Activated T-cell treated with anti-CD3 and anti-CD28 coated beads, Interleukin-2, amount 50 U/mL, for 4 hours (primary cell): ENCODE results near the gene CLHC1. TPM values are rescaled to one million over a fixed set of nuclear protein-coding genes. Genes with fewer than 3 reads are reported as not detected.
A peak's percentile ranks its signal among the peaks of the same experiment; 100 is the strongest.
"Not testable (repeated sequence)": the region's sequence is repeated elsewhere in the genome, so short reads cannot be mapped to it uniquely, and the experiment has no call there.

Experiments used
- ATAC-seq, 2 donors: fragments of 200-7000 bp; cut with Tn5 transposase; one replicate each; pipeline ENCODE4 v1.10.0; 2021
- DNase-seq: peaks from one replicate; pipeline ENCODE4 v3.0.0-alpha.2; 2020
- H3K27me3 Mint-ChIP-seq: one replicate; pipeline ENCODE4 v1.8.0; 2021; ENCODE audit warnings: low read depth, mixed read lengths
- H3K36me3 Mint-ChIP-seq: one replicate; pipeline ENCODE4 v1.8.0; 2022; ENCODE audit warnings: mixed read lengths; ENCODE audit not compliant: insufficient read depth
- H3K4me1 Mint-ChIP-seq: one replicate; pipeline ENCODE4 v1.8.0; 2021; ENCODE audit warnings: low read depth, mixed read lengths
- H3K4me3 Mint-ChIP-seq: one replicate; pipeline ENCODE4 v1.8.0; 2021; ENCODE audit warnings: mild to moderate bottlenecking, moderate library complexity, mixed read lengths
- H3K9me3 Mint-ChIP-seq: one replicate; pipeline ENCODE4 v1.8.0; 2021; ENCODE audit warnings: mixed read lengths
- total RNA-seq, 3 donors: library from RNA; stranded (reverse); gene quantifications; one replicate each; pipeline ENCODE4 v1.2.1, GENCODE V29; 2021

CLHC1 gene
- total RNA-seq, 3 donors from 2014 or later, result 2.8 to 4.3 (median 3.6) TPM

DNA sequence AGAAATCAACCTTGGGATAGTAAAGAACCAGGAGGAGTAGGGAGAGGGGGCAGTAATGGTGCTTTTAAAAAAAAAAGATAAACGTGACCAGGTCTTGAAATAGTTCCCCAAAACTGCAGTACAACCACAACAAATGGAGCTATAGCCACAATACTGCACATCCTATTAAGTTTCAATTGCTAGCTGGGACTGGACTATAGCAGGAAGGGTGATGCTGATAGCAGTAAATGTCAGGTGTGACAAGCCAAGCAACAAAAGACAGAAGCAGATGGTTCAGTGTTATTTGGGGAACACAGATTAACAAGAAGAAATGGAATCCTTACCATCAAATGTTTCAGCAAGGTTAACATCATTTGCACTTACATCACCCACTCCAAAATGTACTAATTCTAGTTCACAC lies 10.5 kb upstream of the CLHC1 start:
- Mint-ChIP-seq H3K27me3 (no peaks in the 10 kb centered on the region), H3K9me3 (no peaks in the 10 kb centered on the region), H3K36me3 (peaks cover 18% of the 10 kb centered on the region), H3K4me3 (no peak overlapping the region), H3K4me1 (peaks cover 1% of the 10 kb centered on the region)
- DNase-seq (no peak), ATAC-seq (no peak)

DNA sequence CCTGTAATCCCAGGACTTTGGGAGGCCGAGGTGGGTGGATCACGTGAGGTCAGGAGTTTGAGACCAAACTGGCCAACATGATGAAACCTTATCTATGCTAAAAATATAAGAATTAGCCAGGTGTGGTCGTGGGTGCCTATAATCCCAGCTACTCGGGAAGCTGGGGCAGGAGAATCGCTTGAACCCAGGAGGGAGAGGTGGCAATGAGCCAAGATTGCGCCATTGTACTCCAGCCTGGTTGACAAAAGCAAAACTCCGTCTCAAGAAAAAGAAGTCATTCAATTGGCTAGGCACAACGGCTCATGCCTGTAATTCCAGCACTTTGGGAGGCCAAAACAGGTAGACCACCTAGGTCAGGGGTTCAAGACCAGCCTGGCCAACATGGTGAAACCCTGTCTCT lies 9.5 kb upstream of the CLHC1 start:
- H3K36me3 Mint-ChIP-seq, result peaks cover 20% of the 10 kb centered on the region
- not testable (repeated sequence) for H3K27me3 Mint-ChIP-seq, ATAC-seq

DNA sequence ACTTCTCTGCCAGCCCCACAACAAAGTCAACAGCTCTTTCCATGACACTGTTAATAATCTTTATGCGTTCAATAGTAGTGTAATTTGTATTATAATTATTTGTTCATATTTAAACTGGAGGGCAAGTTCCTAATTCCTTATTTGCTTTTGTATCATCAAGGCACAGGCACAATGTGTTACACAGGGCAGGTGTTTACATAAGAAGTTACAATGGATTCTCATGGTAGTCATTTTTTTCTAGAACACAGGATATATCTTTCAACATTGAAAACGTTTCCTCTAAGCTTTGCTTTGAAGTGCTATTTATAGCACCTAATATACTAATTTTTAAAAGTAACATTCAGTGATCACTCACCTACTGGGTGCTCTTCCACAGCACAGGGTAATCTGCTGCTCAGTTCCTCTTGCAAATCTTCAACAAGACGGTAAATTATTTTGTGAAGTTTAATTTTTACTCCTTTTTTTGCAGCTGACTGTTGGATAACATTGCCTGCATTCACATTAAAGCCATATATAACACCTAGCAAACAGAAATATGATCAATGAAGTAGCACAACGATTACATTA lies 7.6 kb upstream of the CLHC1 start:
- ATAC-seq (no peak), DNase-seq (no peak)
- Mint-ChIP-seq H3K36me3 (peaks cover 27% of the 10 kb centered on the region), H3K9me3 (no peaks in the 10 kb centered on the region), H3K4me3 (no peak overlapping the region), H3K4me1 (peaks cover 13% of the 10 kb centered on the region), H3K27me3 (no peaks in the 10 kb centered on the region)

More for the DNA sequence above, 9.5 kb upstream of the CLHC1 start:
- not testable (repeated sequence) for H3K9me3 Mint-ChIP-seq, H3K4me3 Mint-ChIP-seq, DNase-seq, H3K4me1 Mint-ChIP-seq

DNA sequence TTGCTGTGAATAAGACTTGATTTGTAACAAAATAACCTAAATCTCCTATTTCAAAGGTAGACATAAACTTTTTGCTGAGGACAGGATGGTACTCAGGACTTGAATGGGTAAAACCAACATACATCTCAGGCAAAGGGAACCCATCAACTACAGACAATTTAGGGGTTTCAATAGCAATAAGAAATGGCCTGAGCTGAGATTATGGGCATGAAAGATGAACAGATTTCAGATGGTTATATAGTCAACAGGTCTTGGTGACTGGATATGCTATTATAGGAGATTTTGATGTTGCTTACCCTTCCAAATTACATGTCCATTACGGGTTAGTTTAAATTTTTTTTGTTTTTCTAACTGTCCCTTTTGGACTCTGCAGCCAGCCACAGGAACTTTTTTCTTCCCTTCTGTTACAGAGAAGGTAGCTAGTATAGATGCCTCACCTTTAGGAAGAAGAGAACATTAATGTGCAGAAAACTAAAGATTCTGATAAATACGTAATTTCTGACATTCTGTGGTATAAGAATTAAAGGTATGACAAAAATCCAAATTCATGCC lies 5.0 kb upstream of the CLHC1 start:
- Mint-ChIP-seq H3K9me3 (no peaks in the 10 kb centered on the region), H3K36me3 (peaks cover 35% of the 10 kb centered on the region), H3K4me3 (no peak overlapping the region), H3K4me1 (peaks cover 27% of the 10 kb centered on the region), H3K27me3 (no peaks in the 10 kb centered on the region)
- ATAC-seq (no peak), DNase-seq (no peak)

DNA sequence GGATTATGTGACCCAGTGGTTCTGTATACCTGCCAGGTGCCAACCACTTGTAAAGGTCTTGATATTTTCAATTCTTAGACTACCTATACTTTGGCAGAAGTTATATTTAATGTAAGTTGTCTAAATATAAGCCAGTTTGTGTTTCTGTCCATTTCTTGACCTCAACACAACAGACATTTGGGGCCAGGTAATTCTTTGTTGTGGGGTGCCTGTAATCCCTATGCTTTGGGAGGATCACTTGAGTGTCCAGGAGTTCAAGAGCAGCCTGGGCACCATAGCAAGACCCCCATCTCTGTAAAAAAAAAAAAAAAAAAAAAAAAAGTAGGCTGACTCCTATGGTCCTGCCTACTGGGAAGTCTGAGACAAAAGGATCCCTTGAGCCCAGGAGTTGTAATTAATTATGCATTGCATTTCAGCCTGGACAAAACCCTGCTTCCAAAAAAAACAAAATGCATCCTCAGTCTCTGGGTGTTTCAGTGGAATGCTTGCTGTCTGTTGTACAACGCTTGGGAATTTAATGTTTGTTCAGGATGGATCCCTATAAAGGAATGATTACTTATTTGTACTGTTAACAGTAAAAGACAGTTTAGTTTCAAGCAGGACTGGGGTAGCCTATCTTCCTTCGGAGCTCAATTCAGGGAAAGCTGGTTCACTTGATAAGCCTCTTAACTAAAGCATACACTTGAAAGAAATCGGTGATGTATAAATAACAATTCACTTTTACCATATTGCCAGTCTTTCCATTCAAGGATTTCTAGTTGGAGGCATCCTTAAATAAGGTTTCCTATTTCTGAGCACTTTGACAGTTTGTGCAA lies 3.8 kb upstream of the CLHC1 start:
- DNase-seq (no peak), ATAC-seq (no peak)
- Mint-ChIP-seq H3K4me3 (peak overlapping the region; percentile 98), H3K4me1 (peaks cover 34% of the 10 kb centered on the region), H3K36me3 (peaks cover 35% of the 10 kb centered on the region), H3K9me3 (no peaks in the 10 kb centered on the region), H3K27me3 (no peaks in the 10 kb centered on the region)

DNA sequence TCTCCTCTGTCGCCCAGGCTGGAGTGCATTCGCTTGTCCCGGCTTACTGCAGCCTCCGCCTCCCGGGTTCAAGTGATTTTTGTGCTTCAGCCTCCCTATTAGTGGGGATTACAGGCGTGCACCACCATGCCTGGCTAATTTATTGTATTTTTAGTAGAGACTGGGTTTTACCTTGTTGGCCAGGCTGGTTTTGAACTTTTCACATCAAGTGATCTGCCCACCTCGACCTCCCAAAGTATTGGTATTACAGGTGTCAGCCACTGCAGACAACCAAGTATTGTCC lies 1.5 kb upstream of the CLHC1 start:
- Mint-ChIP-seq H3K27me3 (no peaks in the 10 kb centered on the region), H3K36me3 (peaks cover 35% of the 10 kb centered on the region), H3K4me1 (peaks cover 50% of the 10 kb centered on the region), H3K4me3 (peak overlapping the region; percentile 98), H3K9me3 (no peaks in the 10 kb centered on the region)
- no peak for DNase-seq
- no peak for ATAC-seq

DNA sequence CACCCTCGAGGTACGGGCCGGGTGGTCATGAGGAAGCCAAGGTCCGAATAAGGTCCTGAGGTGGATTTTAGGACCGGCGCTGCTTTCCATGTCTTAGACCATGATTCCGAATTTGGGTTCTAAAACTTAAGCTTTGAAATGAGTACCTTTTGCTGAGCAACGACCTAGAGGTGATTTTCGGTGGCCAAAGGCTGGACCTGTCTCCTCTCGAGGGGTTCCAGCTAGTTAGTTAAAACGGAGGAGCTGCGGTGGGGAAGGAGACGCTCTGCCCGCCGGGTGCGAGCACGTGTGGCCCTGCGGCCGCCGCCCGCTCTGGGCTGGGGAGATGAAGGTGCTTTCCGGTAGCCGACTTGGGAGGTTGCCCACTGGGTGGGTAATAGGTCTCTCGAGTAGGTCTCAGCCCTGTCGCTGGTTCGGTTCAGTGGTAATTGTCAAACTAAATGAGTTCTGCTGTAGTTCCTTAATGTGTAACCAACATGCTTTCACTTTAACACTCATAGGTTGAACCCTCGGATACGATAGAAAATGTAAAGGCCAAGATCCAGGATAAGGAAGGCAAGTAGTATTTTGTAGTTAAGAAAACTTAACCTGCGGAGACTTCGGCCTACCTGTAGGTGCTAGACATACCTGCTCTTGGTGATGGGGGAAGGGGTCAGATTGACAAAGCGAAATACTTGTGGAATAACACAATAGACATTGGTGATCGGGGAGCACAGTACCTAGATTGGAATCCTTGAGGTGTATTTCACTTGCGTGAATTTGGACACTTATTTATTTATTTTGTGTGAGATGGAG lies 967 bp upstream of the CLHC1 start:
- Mint-ChIP-seq H3K27me3 (no peaks in the 10 kb centered on the region), H3K4me1 (peaks cover 55% of the 10 kb centered on the region), H3K36me3 (peaks cover 35% of the 10 kb centered on the region), H3K9me3 (no peaks in the 10 kb centered on the region), H3K4me3 (peak overlapping the region; percentile 98)
- ATAC-seq (peak; percentile 29 to 41), DNase-seq (peak; percentile 36)

DNA sequence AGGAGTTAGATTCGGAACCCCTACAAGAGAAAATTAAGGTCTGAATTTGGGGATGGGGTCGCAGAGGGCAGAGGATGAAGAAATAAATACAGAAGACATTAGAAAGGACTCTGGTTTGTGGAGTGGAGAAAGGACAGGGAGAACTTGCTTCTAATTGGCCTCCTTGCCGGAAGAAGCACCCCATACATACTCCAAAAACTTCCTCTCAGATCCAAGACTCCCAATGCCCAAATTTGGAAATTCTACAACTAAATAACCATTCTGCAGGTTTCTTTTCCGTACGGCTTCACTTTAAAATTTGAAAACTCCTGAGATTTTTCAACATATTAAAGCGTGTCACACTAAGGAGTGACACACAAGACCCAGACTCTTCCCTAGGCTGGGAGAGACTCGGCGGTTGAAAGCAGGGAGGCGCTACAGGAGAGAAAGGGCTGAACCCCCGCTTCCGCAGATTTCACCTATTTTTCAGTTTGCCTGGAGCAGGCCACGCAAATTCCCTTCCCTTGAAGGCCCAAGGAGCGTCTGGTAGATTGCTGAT lies 478 bp downstream of the CLHC1 start:
- Mint-ChIP-seq H3K9me3 (no peaks in the 10 kb centered on the region), H3K4me1 (peaks cover 63% of the 10 kb centered on the region), H3K36me3 (peaks cover 34% of the 10 kb centered on the region), H3K4me3 (peak overlapping the region; percentile 98), H3K27me3 (no peaks in the 10 kb centered on the region)
- ATAC-seq (peak; percentile 11 to 12), DNase-seq (no peak)

DNA sequence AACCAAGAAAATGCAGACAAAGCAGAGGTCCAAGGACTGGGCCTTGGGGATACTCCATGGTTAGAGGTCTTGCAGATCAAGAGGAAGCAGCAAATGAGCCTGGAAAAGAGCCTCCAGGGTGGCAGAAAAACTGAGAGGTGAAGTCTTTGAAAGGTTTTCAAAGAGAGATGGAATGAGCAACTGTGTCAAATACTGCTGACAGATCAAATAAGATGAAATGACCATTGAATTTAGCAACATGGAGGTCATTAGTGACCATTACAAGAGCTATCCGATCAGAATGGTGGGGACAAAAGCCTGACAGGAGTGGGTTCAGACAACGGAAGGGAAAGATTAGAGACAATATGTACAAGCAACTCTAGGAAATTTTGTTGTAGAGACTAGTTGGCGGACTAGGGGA lies 1.5 kb downstream of the CLHC1 start:
- Mint-ChIP-seq H3K4me3 (peak overlapping the region; percentile 98), H3K4me1 (peaks cover 60% of the 10 kb centered on the region), H3K27me3 (no peaks in the 10 kb centered on the region), H3K36me3 (peaks cover 32% of the 10 kb centered on the region), H3K9me3 (no peaks in the 10 kb centered on the region)
- DNase-seq (no peak), ATAC-seq (no peak)

DNA sequence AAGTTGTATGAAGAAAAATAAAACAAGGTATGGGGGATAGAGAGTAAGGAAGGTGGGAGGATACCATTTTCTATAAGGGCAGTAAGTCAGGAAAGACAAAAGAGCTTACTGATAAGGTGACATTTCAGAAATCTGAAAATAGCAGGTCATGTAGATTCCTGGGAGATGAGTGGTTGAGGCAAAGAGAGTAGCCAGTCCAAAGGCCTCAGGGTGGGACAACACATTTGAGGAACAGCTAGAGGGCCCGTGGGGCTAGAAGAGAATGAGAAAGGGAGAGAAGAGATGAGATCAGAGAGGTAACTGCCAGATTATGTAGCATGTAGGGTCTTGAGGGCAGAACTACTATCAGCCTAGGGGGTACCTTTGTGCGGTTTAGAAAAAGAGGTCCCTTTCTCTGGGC lies 2.9 kb downstream of the CLHC1 start:
- no peak for ATAC-seq
- DNase-seq, result no peak
- peaks cover 20% of the 10 kb centered on the region for H3K36me3 Mint-ChIP-seq
- H3K27me3 Mint-ChIP-seq, result no peaks in the 10 kb centered on the region
- no peak overlapping the region for H3K4me3 Mint-ChIP-seq
- peaks cover 47% of the 10 kb centered on the region for H3K4me1 Mint-ChIP-seq
- no peaks in the 10 kb centered on the region for H3K9me3 Mint-ChIP-seq

DNA sequence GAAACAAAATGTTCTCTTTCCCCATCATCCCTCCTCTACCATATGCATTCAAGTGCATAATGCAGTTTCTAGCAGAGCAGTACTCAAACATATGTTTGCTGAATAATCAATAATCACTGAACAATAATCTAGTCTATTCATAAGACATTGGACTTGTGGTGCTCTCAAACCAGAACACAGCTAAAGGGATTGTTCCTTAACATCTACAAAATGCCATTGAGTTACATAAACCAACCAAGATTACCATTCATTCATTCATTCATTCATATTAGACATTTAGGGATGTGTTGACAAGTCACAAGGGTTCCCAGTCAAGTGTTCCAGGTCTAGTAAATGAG lies 3.9 kb downstream of the CLHC1 start:
- Mint-ChIP-seq H3K4me3 (peak overlapping the region; percentile 14), H3K36me3 (peaks cover 12% of the 10 kb centered on the region), H3K4me1 (peaks cover 39% of the 10 kb centered on the region), H3K9me3 (no peaks in the 10 kb centered on the region), H3K27me3 (no peaks in the 10 kb centered on the region)
- no peak for ATAC-seq
- no peak for DNase-seq

DNA sequence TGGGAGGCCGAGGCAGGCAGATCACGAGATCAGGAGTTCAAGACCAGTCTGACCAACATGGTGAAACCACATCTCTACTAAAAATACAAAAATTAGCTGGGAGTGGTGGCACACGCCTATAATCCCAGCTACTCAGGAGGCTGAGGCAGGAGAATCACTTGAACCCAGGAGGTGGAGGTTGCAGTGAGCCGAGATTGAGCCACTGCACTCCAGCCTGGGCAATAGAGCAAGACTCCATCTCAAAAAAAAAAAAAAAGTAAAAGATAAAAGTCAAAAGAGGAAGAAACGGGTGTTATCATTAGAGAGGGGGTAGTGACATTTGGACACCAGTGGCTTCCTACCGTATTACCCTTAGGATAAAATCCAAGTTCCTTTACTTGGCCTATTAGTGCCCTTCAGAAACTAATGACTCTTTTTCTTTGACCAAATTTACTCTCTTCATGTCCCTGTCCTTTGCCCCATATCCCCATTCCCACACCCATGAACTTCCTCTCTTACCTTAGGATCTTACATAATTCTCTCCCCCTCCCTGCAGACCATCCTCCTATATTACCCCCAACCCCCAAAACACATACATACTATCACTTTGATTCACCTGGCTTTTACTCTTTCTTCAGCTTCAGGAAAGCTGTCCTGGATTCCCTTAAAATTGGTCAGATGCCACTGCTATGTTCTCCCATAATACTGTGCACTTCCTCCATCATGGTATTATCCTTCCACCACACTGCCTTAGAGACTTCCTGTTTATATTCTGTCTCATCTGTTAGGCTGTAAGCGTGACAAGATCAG lies 4.5 kb downstream of the CLHC1 start:
- not testable (repeated sequence) for H3K27me3 Mint-ChIP-seq, H3K9me3 Mint-ChIP-seq, H3K36me3 Mint-ChIP-seq, ATAC-seq, DNase-seq
- H3K4me1 Mint-ChIP-seq, result peaks cover 42% of the 10 kb centered on the region
- peak overlapping the region; percentile 14 for H3K4me3 Mint-ChIP-seq

DNA sequence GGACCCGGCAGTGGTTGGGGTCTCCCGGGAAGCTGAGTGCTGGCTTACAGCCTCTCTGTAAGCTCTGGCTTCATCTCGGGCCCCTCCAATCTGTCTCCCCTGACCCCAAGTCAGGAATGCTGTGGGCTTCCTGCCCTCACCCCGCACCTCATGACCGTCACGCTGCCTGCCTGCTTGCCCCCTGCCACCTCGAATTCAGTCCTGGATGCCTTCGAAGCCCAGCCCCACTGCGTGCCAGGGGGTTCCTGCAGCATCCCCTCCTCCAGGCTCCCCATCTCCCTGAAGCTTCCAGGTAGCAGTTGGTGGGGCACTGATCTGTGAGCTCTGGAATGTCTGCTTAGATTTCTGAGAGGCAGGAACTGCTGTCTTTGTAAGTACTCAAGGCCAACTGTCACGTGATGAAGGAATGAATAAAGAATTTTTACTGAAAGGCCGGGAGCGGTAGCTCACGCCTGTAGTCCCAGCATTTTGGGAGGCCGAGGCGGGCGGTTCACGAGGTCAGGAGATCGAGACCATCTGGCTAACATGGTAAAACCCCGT lies 6.5 kb downstream of the CLHC1 start:
- ATAC-seq (no peak), DNase-seq (no peak)
- H3K9me3 Mint-ChIP-seq, result no peaks in the 10 kb centered on the region
- H3K4me3 Mint-ChIP-seq, result no peak overlapping the region
- no peaks in the 10 kb centered on the region for H3K27me3 Mint-ChIP-seq
- H3K36me3 Mint-ChIP-seq, result peaks cover 9% of the 10 kb centered on the region
- peaks cover 48% of the 10 kb centered on the region for H3K4me1 Mint-ChIP-seq
